ENCODE results near the gene MTX3. TPM values are rescaled to one million over a fixed set of nuclear protein-coding genes. Genes with fewer than 3 reads are reported as not detected.
A peak's percentile ranks its signal among the peaks of the same experiment; 100 is the strongest.

Gene MTX3
- total RNA-seq, 4 donors from 2014 or later = 17.4 to 22.6 (median 20.0) TPM

DNA sequence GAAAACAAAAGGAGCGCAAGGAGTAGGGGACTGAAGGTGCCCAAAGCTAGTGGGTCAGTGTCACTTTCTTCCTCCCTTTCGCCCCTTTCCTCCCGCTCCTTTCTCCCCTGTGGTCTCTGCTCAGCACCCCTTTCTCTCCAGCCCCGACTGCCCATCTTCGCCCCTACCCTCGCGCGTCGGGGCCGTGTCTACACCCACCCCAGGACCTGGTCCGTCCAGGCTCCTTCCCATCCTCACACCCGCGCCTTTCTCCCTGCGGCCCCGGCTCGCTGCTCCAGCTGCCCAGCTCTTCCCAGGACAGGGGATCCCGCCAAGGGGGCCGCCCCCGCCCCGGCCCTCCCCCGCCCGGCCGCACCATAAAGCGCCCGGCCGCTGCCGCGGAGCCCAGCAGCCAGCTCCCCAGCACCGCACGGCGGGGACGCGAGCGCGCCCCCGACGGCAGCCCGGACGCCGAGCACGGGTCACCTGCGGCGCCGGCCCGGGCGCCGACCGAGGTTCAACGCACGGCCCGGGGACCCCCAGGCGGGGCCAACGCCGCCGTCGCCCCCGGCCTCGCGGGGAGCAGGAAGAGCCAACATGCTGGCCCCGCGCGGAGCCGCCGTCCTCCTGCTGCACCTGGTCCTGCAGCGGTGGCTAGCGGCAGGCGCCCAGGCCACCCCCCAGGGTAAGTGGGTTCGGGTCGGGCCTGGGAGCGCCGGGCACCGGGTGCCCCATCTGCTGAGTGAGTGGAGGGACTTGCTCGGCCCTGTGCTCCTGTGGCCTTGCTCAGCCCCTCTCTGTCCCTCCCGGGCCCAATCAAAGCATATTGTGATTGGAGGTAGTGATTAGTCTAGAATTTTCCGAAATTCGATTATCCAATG is 44.1 kb upstream of the MTX3 start, which contains the start of gene THBS4:
TSS of gene THBS4 (plus strand) at position 387 of the 860 bp plus-strand sequence. CDS start at position 577, 190 bp downstream.
- 5 to 27% methylated on average over 6 to 13 of the region's 76 CpGs for WGBS, 2 donors (ENCODE audit: low coverage in 1 of 2)
- ATAC-seq = peak; percentile 31
- H3K4me1 ChIP-seq = peaks cover 0 to 11% (median 0%) of the 10 kb centered on the region in 3 donors
- no peaks in the 10 kb centered on the region for H3K9me3 ChIP-seq
- TF ChIP-seq, protein P1, sequence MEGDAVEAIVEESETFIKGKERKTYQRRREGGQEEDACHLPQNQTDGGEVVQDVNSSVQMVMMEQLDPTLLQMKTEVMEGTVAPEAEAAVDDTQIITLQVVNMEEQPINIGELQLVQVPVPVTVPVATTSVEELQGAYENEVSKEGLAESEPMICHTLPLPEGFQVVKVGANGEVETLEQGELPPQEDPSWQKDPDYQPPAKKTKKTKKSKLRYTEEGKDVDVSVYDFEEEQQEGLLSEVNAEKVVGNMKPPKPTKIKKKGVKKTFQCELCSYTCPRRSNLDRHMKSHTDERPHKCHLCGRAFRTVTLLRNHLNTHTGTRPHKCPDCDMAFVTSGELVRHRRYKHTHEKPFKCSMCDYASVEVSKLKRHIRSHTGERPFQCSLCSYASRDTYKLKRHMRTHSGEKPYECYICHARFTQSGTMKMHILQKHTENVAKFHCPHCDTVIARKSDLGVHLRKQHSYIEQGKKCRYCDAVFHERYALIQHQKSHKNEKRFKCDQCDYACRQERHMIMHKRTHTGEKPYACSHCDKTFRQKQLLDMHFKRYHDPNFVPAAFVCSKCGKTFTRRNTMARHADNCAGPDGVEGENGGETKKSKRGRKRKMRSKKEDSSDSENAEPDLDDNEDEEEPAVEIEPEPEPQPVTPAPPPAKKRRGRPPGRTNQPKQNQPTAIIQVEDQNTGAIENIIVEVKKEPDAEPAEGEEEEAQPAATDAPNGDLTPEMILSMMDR (IDR thresholded peaks at IDR 0.05) = no peak
- TF ChIP-seq POLR2A (IDR thresholded peaks at IDR 0.05) (no peak), POLR2AphosphoS5 (IDR thresholded peaks at IDR 0.05) (no peak), EP300 (IDR thresholded peaks at IDR 0.05) (no peak)
- no peak within 1 kb of the TSS for H3K27ac ChIP-seq
- H3K27me3 ChIP-seq = peaks cover 62% of the 10 kb centered on the region
- no peaks in the 10 kb centered on the region for H3K36me3 ChIP-seq
- peak within 1 kb of the TSS in 1 of 2 donors; percentile 46 for H3K4me3 ChIP-seq

DNA sequence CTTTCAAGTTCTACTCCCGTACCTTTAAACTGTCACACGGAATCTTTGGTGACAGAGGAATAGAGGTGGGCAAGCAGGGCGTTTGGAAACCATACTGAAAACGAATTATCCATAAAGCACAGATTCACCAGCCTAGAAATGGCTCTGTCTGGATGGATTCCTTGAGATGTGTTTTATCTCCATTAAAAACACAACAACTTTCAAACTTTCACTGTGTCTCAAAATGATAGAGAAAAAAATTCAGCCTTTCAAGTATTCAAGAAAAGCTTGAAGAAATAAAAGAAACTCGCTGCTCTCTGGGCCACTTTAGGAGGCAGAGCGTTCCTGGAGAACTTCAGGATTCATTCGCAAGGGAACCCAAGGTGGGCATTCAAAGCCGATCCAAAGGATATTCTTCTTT is 43.5 kb upstream of the MTX3 start:
- Histone ChIP-seq H3K36me3 (no peaks in the 10 kb centered on the region), H3K9me3 (no peaks in the 10 kb centered on the region), H3K4me3 (peak overlapping the region in 1 of 2 donors; percentile 46), H3K27ac (no peak overlapping the region), H3K27me3 (peaks cover 64% of the 10 kb centered on the region), H3K4me1 (peaks cover 0 to 11% (median 0%) of the 10 kb centered on the region in 3 donors)
- WGBS, 2 donors (ENCODE audit: low coverage in 1 of 2) = 30 to 35% methylated on average over 8 of the region's 8 CpGs
- TF ChIP-seq POLR2A (IDR thresholded peaks at IDR 0.05) = no peak
- TF ChIP-seq, protein P1 (IDR thresholded peaks at IDR 0.05) = no peak
- TF ChIP-seq EP300 (IDR thresholded peaks at IDR 0.05) = no peak
- no peak for TF ChIP-seq POLR2AphosphoS5 (IDR thresholded peaks at IDR 0.05)
- ATAC-seq = no peak

DNA sequence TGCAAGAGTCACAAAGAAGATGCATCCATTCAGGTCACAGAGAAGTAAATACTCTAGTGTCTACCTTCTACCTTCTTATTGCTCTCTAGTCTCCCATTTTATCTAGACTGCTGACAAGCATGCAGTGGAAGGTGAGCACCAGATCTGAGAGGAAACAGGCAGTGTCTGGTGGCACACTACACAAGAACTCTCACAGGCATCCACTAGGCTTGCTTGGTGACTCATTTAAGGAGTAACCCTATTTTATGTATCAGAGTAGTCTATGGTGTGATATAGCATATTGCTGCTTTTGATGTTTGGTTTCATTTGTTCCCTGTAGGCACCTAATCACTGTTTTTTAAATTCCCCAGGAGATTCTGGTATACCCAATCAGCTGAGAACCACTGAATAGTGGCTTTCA is 42.5 kb upstream of the MTX3 start:
- H3K27me3 ChIP-seq = peaks cover 64% of the 10 kb centered on the region
- peaks cover 0 to 11% (median 0%) of the 10 kb centered on the region in 3 donors for H3K4me1 ChIP-seq
- no peak overlapping the region for H3K27ac ChIP-seq
- ATAC-seq = no peak
- no peak overlapping the region for H3K4me3 ChIP-seq
- TF ChIP-seq POLR2A (IDR thresholded peaks at IDR 0.05) (no peak), EP300 (IDR thresholded peaks at IDR 0.05) (no peak), POLR2AphosphoS5 (IDR thresholded peaks at IDR 0.05) (no peak)
- TF ChIP-seq, protein P1 (IDR thresholded peaks at IDR 0.05) = no peak
- no peaks in the 10 kb centered on the region for H3K9me3 ChIP-seq
- no peaks in the 10 kb centered on the region for H3K36me3 ChIP-seq

DNA sequence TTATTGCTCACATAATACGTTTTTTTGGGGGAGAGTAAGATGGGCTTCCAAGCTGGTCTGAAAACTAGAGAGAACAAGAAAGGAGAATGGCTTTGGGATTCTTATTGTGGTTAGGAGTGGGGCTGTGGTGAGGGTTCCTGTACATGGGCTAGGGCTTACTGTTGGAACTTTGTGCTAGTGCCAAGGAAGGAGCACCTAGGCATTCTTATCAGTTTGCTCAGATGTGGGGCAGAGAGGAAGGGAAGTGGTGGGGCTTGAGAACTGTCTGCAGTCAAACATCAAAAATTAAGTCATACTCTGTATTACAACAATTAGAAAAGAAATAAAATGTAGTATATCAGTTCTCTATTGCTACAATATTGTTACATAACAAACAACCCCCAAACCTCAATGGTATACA is 40.0 kb upstream of the MTX3 start:
- Histone ChIP-seq H3K27me3 (peaks cover 64% of the 10 kb centered on the region), H3K27ac (no peak overlapping the region), H3K9me3 (no peaks in the 10 kb centered on the region), H3K4me3 (no peak overlapping the region), H3K4me1 (peaks cover 0 to 11% (median 0%) of the 10 kb centered on the region in 3 donors), H3K36me3 (no peaks in the 10 kb centered on the region)
- WGBS, 2 donors (ENCODE audit: low coverage in 1 of 2) = 63 to 71% methylated on average over 1 of the region's 1 CpG
- TF ChIP-seq EP300 (IDR thresholded peaks at IDR 0.05) = no peak
- TF ChIP-seq, protein P1 (IDR thresholded peaks at IDR 0.05) = no peak
- no peak for TF ChIP-seq POLR2AphosphoS5 (IDR thresholded peaks at IDR 0.05)
- TF ChIP-seq POLR2A (IDR thresholded peaks at IDR 0.05) = no peak
- no peak for ATAC-seq

DNA sequence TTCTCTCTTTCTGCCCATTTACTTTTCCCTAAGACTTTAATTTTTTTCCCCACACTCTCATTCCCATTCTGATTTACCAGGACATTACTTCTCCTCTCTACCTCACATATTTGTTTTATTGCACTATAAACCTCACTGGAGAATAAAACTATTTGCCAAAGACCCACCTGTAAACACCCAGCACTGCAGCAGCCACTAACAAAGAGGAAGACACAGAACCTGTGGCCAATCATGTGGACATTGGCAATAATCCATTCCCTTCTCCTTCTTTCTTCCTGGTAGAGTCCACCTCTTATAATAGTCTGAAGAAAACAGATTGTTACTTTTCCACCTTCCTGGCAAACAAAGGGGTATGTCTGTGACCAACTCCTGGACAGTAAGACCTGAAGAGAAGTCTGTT is 35.8 kb upstream of the MTX3 start:
- ATAC-seq = no peak

More for the DNA sequence above, 35.8 kb upstream of the MTX3 start:
- no peaks in the 10 kb centered on the region for H3K9me3 ChIP-seq
- no peak overlapping the region for H3K4me3 ChIP-seq
- no peaks in the 10 kb centered on the region for H3K36me3 ChIP-seq
- TF ChIP-seq POLR2A (IDR thresholded peaks at IDR 0.05) (no peak), POLR2AphosphoS5 (IDR thresholded peaks at IDR 0.05) (no peak)
- H3K4me1 ChIP-seq = no peaks in the 10 kb centered on the region
- peaks cover 24% of the 10 kb centered on the region for H3K27me3 ChIP-seq
- H3K27ac ChIP-seq = no peak overlapping the region

Data from gastroesophageal sphincter (tissue), 4 donors.